Measurements from ENCODE around the gene ACVR1. TPM values are rescaled to one million over a fixed set of nuclear protein-coding genes. Genes with fewer than 3 reads are reported as not detected.
"Not testable (repeated sequence)": the region's sequence is repeated elsewhere in the genome, so short reads cannot be mapped to it uniquely, and the experiment has no call there.

The ACVR1 gene
- polyA plus RNA-seq, 3 donors from 2014 or later, result 0.46 to 1.4 (median 1.1) TPM

GRCh38 chr2:157737656-157738055 lies 138.5 kb downstream of the ACVR1 start:
- Mint-ChIP-seq H3K27me3 (ENCODE audit: low read depth in 3 of 3) (peaks cover 0 to 3% (median 0%) of the 10 kb centered on the region in 3 donors), H3K4me3 (no peak overlapping the region), H3K27ac (no peak overlapping the region), H3K4me1 (no peaks in the 10 kb centered on the region), H3K36me3 (peaks cover 5 to 39% (median 38%) of the 10 kb centered on the region in 3 donors), H3K9me3 (no peaks in the 10 kb centered on the region)
- DNase-seq, result no peak

- Mint-ChIP-seq H3K4me1 (no peaks in the 10 kb centered on the region), H3K4me3 (no peak overlapping the region), H3K27ac (no peak overlapping the region), H3K9me3 (peaks cover 0 to 5% (median 0%) of the 10 kb centered on the region in 6 donors), H3K27me3 (ENCODE audit: low read depth in 3 of 3) (no peaks in the 10 kb centered on the region), H3K36me3 (peaks cover 17 to 45% (median 38%) of the 10 kb centered on the region in 3 donors)
- no peak for DNase-seq
Observed at GRCh38 chr2:157735532-157735931, 140.6 kb downstream of the ACVR1 start.

GRCh38 chr2:157733263-157733662 lies 142.9 kb downstream of the ACVR1 start:
- DNase-seq, result no peak
- Mint-ChIP-seq H3K9me3 (peaks cover 0 to 6% (median 3%) of the 10 kb centered on the region in 6 donors), H3K36me3 (peaks cover 17 to 53% (median 37%) of the 10 kb centered on the region in 3 donors), H3K4me3 (no peak overlapping the region), H3K4me1 (no peaks in the 10 kb centered on the region), H3K27me3 (ENCODE audit: low read depth in 3 of 3) (peaks cover 0 to 1% (median 0%) of the 10 kb centered on the region in 3 donors), H3K27ac (no peak overlapping the region)

GRCh38 chr2:157732596-157732995 lies 143.5 kb downstream of the ACVR1 start:
- H3K9me3 Mint-ChIP-seq, result peaks cover 0 to 6% (median 3%) of the 10 kb centered on the region in 6 donors
- H3K36me3 Mint-ChIP-seq, result peaks cover 17 to 51% (median 32%) of the 10 kb centered on the region in 3 donors
- H3K4me1 Mint-ChIP-seq, result no peaks in the 10 kb centered on the region
- H3K27me3 Mint-ChIP-seq (ENCODE audit: low read depth in 3 of 3), result peaks cover 0 to 1% (median 1%) of the 10 kb centered on the region in 3 donors
- DNase-seq, result no peak
- no peak overlapping the region for H3K27ac Mint-ChIP-seq
- no peak overlapping the region for H3K4me3 Mint-ChIP-seq

- no peak overlapping the region for H3K27ac Mint-ChIP-seq
- H3K27me3 Mint-ChIP-seq (ENCODE audit: low read depth in 3 of 3), result peaks cover 0 to 4% (median 1%) of the 10 kb centered on the region in 3 donors
- peaks cover 13 to 42% (median 28%) of the 10 kb centered on the region in 3 donors for H3K36me3 Mint-ChIP-seq
- no peaks in the 10 kb centered on the region for H3K4me1 Mint-ChIP-seq
- no peak for DNase-seq
- no peak overlapping the region for H3K4me3 Mint-ChIP-seq
- H3K9me3 Mint-ChIP-seq, result peaks cover 12 to 19% (median 16%) of the 10 kb centered on the region in 6 donors
Observed at GRCh38 chr2:157727693-157728092, 148.4 kb downstream of the ACVR1 start.

GRCh38 chr2:157726946-157727345 lies 149.2 kb downstream of the ACVR1 start:
- Mint-ChIP-seq H3K9me3 (peaks cover 19 to 25% (median 23%) of the 10 kb centered on the region in 6 donors), H3K27ac (no peak overlapping the region)

GRCh38 chr2:157725846-157726245 lies 150.3 kb downstream of the ACVR1 start:
- Mint-ChIP-seq H3K27ac (no peak overlapping the region), H3K36me3 (peaks cover 17 to 34% (median 20%) of the 10 kb centered on the region in 3 donors), H3K9me3 (peaks cover 24 to 31% (median 28%) of the 10 kb centered on the region in 6 donors)

More at GRCh38 chr2:157726946-157727345, 149.2 kb downstream of the ACVR1 start:
- Mint-ChIP-seq H3K27me3 (ENCODE audit: low read depth in 3 of 3) (peaks cover 0 to 4% (median 1%) of the 10 kb centered on the region in 3 donors), H3K36me3 (peaks cover 17 to 37% (median 25%) of the 10 kb centered on the region in 3 donors), H3K4me3 (no peak overlapping the region), H3K4me1 (no peaks in the 10 kb centered on the region)
- no peak for DNase-seq

GRCh38 chr2:157722580-157723234 lies 153.4 kb downstream of the ACVR1 start:
- peaks cover 0 to 2% (median 1%) of the 10 kb centered on the region in 3 donors for H3K27me3 Mint-ChIP-seq (ENCODE audit: low read depth in 3 of 3)
- no peak for DNase-seq
- H3K27ac Mint-ChIP-seq, result no peak overlapping the region
- H3K4me3 Mint-ChIP-seq, result no peak overlapping the region
- H3K4me1 Mint-ChIP-seq, result no peaks in the 10 kb centered on the region
- peaks cover 22 to 27% (median 23%) of the 10 kb centered on the region in 3 donors for H3K36me3 Mint-ChIP-seq
- peaks cover 21 to 42% (median 31%) of the 10 kb centered on the region in 6 donors for H3K9me3 Mint-ChIP-seq

More at GRCh38 chr2:157725846-157726245, 150.3 kb downstream of the ACVR1 start:
- Mint-ChIP-seq H3K4me3 (no peak overlapping the region), H3K4me1 (no peaks in the 10 kb centered on the region), H3K27me3 (ENCODE audit: low read depth in 3 of 3) (peaks cover 0 to 4% (median 1%) of the 10 kb centered on the region in 3 donors)
- DNase-seq, result no peak

GRCh38 chr2:157720504-157720903 lies 155.6 kb downstream of the ACVR1 start:
- Mint-ChIP-seq H3K9me3 (peaks cover 21 to 42% (median 31%) of the 10 kb centered on the region in 6 donors), H3K36me3 (peaks cover 15 to 27% (median 24%) of the 10 kb centered on the region in 3 donors), H3K4me1 (no peaks in the 10 kb centered on the region), H3K4me3 (no peak overlapping the region), H3K27me3 (ENCODE audit: low read depth in 3 of 3) (peaks cover 1 to 2% (median 2%) of the 10 kb centered on the region in 3 donors), H3K27ac (no peak overlapping the region)
- DNase-seq, result no peak

GRCh38 chr2:157704653-157705052 lies 171.5 kb downstream of the ACVR1 start:
- H3K9me3 Mint-ChIP-seq, result peaks cover 3 to 38% (median 16%) of the 10 kb centered on the region in 6 donors
- H3K4me1 Mint-ChIP-seq; H3K36me3 Mint-ChIP-seq; DNase-seq; H3K27ac Mint-ChIP-seq; H3K4me3 Mint-ChIP-seq; H3K27me3 Mint-ChIP-seq (ENCODE audit: low read depth in 3 of 3): not testable (repeated sequence)

- H3K27me3 Mint-ChIP-seq (ENCODE audit: low read depth in 3 of 3); DNase-seq; H3K27ac Mint-ChIP-seq; H3K4me3 Mint-ChIP-seq; H3K4me1 Mint-ChIP-seq; H3K36me3 Mint-ChIP-seq: not testable (repeated sequence)
- peaks cover 3 to 38% (median 16%) of the 10 kb centered on the region in 6 donors for H3K9me3 Mint-ChIP-seq
Observed at GRCh38 chr2:157704148-157704547, 172.0 kb downstream of the ACVR1 start.

GRCh38 chr2:157699806-157700205 lies 176.3 kb downstream of the ACVR1 start:
- Mint-ChIP-seq H3K27me3 (ENCODE audit: low read depth in 3 of 3) (no peaks in the 10 kb centered on the region), H3K4me1 (no peaks in the 10 kb centered on the region), H3K27ac (no peak overlapping the region), H3K36me3 (no peaks in the 10 kb centered on the region), H3K4me3 (no peak overlapping the region), H3K9me3 (peaks cover 0 to 25% (median 16%) of the 10 kb centered on the region in 6 donors)
- no peak for DNase-seq

- H3K27ac Mint-ChIP-seq, result no peak overlapping the region
- no peak for DNase-seq
- H3K9me3 Mint-ChIP-seq, result peaks cover 0 to 25% (median 16%) of the 10 kb centered on the region in 6 donors
- no peaks in the 10 kb centered on the region for H3K4me1 Mint-ChIP-seq
- no peaks in the 10 kb centered on the region for H3K36me3 Mint-ChIP-seq
- H3K27me3 Mint-ChIP-seq (ENCODE audit: low read depth in 3 of 3), result no peaks in the 10 kb centered on the region
- H3K4me3 Mint-ChIP-seq, result no peak overlapping the region
Observed at GRCh38 chr2:157699009-157699408, 177.1 kb downstream of the ACVR1 start.

- Mint-ChIP-seq H3K36me3 (no peaks in the 10 kb centered on the region), H3K4me1 (no peaks in the 10 kb centered on the region), H3K9me3 (peaks cover 0 to 25% (median 16%) of the 10 kb centered on the region in 6 donors), H3K4me3 (no peak overlapping the region), H3K27me3 (ENCODE audit: low read depth in 3 of 3) (peaks cover 0 to 2% (median 0%) of the 10 kb centered on the region in 3 donors), H3K27ac (no peak overlapping the region)
- no peak for DNase-seq
Observed at GRCh38 chr2:157698430-157698829, 177.7 kb downstream of the ACVR1 start.
